ENCODE data around the gene CAMSAP2.

CAMSAP2 gene, protein sequence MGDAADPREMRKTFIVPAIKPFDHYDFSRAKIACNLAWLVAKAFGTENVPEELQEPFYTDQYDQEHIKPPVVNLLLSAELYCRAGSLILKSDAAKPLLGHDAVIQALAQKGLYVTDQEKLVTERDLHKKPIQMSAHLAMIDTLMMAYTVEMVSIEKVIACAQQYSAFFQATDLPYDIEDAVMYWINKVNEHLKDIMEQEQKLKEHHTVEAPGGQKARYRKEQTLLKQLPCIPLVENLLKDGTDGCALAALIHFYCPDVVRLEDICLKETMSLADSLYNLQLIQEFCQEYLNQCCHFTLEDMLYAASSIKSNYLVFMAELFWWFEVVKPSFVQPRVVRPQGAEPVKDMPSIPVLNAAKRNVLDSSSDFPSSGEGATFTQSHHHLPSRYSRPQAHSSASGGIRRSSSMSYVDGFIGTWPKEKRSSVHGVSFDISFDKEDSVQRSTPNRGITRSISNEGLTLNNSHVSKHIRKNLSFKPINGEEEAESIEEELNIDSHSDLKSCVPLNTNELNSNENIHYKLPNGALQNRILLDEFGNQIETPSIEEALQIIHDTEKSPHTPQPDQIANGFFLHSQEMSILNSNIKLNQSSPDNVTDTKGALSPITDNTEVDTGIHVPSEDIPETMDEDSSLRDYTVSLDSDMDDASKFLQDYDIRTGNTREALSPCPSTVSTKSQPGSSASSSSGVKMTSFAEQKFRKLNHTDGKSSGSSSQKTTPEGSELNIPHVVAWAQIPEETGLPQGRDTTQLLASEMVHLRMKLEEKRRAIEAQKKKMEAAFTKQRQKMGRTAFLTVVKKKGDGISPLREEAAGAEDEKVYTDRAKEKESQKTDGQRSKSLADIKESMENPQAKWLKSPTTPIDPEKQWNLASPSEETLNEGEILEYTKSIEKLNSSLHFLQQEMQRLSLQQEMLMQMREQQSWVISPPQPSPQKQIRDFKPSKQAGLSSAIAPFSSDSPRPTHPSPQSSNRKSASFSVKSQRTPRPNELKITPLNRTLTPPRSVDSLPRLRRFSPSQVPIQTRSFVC (N-terminal part only)

DNA sequence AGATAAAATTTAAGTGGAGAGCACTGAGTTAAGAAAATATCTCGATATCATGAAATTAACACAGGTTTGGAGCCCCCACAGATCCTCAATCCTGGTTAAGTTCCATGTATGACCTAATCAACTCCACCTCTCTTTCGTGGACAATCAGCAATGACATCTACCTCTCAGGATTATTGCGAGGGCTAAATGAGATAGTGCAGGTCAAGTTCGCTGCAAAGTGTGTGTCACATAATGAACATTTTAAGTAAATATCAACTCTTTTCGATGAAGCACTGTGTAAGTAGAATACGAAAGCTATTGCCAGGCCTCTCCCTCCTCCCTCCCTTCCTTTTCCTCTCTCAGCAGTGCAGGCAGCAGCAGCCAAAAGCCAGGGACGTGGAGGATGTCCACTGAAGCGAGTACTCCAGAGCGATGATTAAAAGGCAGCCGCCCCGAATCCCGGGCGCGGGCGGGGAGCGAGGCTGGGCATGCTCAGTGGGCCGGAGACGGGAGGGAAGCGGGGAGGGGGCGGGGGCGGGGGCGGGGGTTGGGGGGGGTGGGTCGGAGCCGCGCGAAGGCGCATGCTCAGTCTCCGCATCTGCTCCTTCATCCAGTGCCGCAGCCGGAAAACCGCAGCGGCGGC lies at the start of gene CAMSAP2:
CAMSAP2 (plus strand) TSS at position 567 of the 622 bp plus-strand sequence. CDS start 935 bp downstream, outside the sequence.
- DNase-seq = peak; percentile 69

DNA sequence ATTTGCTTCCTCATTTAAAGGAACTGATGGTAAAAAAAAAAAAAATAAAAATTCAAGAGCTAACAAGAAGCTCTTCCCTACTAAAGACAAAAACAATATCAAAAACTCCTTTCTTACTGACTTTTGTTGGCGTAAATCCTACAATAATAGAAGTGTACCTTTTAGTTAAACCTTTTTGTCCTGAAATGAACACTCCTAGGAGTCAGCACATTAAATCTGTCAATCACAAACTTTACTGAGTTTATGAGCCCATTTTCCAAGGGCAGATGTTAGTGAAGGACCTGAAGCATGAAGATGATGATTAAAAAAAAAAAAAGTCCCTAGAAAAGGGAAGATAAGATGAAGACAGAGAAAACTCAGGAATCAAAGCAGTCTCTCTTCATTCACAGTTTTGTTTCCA lies 46.4 kb upstream of the CAMSAP2 start:
- no peak for DNase-seq

DNA sequence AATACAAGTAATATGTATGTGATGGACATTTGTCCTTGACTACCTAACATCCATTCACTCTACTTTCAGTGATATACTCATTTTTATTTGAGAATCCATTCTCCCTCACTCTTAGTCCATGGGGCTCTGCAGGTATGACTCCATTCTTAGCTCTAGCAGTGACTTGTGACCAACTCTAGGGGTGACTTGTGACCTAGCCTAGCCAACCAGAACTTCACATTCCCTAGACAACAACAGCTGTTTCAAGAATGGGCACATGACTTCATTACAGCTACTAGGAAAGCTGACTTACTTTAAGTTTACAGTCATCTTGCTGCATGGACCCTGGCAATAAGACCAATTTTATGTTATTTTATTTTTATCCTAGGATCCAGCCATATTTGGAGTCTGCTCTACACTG lies 45.4 kb upstream of the CAMSAP2 start:
- no peak for DNase-seq

DNA sequence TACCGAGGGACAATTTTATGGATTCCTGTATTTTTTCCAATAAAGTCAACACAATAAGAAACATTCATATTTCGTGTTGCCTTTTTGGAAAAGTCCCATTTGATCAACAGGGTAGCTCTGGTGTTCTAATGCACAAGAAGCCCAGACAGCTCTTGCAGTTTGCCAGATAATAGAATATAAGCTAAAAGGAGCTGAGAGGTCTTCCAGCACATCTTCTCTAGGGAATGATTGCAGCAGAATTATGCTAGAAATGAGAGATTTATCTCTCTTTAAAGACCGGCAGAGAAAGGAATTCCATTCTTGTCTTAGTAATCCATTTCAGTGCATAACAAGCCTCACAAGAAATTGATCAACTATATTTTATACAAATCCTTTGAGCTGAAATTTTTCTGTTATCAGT lies 44.0 kb upstream of the CAMSAP2 start:
- no peak for DNase-seq

DNA sequence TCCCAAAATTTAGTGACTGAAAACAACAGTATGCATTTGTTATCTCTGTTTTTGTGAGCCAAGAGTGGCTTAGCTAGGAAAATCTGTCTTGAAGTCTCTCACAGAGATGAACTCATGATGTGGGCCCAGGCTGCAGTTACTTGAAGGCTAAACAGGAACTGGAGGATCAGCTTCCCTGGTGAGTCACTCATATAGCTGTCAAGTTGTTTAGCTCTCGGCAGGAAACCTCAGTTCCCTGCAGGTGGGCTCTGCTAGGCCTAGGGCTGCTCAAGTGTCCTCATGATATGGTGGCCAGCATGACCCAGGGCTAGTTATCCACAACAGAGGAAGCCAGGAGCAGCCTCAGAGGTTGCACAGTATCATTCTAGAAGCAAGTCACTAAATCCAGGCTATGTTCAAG lies 38.8 kb upstream of the CAMSAP2 start:
- DNase-seq = no peak

DNA sequence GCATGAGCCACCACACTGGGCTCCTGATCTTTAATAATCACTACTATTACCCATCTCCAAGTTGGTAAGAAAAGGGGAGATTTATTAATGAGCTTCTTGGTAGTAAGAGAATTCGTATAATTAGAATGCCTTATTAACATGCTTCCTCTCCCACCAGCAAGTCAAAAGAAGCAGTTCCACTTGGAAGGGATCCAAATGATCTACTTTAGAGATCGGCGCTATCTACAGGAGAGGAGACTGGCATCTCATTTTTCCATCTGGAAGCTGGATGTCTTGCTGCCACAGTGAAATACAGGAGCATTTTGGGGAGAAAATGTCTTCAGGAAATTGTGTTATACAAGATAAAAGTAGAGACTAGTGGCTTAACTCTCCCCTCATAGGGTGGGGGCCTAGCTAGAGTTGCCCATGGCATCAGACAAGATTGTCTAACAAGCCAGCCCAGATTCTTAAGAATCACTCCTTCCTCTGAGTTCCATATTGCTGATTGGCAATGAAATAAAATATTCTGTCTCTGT lies 33.6 kb upstream of the CAMSAP2 start:
- no peak for DNase-seq

DNA sequence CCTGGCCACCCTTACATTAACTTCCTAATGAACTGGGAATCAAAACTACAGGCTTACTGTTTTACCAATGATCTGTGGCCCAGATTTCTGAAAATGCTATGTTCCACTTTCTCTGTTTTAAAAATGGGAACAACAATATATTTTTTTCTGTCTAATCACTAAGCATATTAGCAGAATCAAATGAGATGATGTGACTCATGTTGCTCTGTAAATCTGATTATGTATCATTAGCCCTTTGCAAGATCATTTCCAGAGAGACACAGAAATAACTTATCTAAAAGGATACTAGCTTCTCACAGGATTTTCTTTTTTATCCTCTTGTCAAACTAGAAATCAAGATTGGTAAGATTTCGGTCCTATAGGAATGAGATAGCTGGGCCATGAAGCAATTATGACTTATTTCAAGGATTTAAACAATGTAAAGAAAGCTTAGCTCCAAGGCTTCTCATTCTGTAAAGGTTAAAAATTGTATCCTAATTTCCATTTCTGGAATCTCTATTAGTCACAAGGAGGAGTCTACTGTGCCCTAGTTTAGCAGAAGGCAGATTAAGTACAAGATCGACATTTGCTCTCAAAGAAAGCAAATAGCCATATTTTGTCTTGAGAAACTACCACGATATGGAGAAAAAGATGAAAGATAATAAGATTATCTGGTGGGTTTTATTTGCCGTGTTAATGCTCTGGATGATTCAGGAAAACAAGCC lies 32.4 kb upstream of the CAMSAP2 start:
- no peak for DNase-seq

DNA sequence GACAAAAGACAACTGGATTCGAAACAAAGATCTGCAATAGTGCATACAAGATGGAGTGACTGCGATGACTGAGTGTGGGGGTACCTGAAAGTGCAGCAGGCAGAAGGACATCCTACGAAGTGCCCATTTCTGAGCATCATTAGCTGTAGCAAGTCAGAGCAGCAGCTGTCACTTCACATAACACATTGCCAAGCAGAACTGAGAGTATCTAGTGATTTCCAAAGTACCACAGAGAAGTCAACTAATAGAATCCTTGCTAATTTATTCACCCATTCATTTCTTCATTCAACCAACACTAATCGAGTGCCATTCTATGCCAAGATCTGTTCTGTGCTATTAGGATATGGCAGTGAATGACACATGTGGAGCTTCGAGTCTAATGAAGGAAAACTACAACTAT lies 31.6 kb upstream of the CAMSAP2 start:
- DNase-seq = no peak

DNA sequence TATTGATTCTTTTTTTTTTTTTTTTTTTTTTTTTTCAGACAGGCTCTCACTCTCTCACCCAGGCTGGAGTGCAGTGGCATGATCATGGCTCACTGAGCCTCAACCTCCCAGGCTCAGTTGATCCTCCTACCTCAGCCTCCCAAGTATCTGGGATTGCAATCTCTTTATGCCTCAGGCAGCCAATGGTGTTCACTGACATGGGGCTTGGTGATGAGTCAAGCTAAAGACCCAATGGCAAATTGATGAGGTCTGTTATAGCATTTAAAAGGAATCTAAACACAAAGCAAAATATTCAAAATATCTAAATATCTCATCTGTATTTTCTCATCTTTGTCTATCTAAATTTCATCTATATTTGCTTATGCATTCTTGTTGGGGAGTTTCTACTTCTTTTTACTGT lies 30.5 kb upstream of the CAMSAP2 start:
- no peak for DNase-seq

DNA sequence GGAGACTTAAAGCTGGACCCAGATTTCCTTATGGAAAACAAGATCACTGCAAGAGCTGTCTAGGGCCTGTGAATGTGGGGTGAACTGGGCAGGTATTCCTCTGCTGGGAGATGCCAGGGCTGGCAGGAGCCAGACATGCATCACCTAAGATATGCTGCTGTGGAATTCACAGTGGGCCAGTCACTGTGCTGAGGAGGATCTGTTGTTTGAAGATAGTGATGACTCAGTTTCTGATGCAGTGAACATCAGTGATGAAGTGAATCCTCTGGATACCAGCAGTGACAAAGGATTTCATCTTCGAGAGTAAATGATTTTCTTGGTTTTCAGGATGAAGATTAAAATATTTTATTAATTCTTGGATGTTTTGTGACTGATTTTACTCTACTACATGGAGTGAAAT lies 29.9 kb upstream of the CAMSAP2 start:
- no peak for DNase-seq

DNA sequence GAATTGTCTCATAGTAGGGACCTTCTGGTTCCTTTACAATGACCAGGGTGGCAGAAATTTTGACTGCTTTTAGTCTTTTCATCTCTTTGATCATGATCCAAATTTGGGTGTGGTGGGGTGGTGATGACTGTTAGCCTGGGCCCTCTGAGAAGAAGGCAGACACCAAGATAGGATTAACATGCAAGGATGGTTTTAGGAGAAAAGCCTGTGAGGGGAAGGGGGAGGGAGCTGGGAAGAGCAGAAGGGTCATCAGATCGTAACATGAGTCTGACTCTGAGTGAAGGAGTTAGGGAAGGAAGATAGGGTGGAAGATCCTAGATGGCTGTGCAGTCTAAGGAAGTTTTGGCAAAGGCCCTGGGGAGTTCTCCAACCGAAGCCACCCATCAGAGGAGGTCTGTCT lies 28.5 kb upstream of the CAMSAP2 start:
- DNase-seq = no peak

DNA sequence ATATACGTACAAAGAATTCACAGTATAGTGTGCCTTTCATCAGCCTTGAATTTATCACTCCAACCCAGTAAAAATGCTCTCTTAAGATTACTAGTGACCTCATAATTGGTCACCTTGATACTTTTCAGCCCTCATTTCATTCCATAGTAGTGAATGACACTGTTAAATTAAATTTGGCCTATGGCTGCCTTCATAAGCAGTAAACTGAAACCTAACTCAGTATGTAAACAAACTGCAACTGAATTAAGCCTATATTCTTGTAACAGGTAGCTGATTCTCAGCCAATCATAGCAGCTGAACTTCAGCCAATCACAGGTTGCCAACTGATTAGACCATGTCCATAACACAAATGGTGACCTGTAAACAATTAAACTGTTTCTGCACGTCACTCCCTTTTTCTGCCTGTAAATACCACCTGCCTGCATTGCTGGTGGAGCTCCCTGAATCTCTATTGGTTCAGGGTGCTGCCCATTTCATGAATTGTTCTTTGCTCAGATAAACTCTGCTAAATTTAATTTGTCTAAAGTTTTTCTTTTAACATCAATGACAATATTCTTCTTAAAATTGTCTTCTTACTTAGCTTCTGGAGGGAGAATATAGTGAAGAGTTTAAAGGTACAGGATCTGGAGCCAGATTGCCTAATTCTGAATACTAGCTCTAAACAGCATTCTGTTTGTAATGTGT lies 24.0 kb upstream of the CAMSAP2 start:
- DNase-seq = no peak

DNA sequence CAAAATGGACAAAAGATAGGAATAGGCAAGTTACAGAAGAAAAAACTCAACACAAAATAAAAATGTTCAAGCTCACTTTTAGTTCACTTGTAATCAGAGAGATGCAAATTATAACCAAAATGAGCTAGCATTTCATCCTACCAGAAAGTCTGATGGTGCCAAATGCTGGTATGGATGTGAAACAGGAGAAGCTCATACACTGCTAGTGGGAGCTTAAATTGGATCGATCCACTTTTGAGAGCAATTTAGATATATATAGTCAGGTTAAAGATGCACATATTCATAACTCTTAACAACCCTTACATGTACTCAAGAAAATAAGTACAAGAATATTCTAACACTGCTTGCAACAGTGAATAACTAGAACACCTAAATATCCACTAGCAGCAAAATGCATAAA lies 18.5 kb upstream of the CAMSAP2 start:
- DNase-seq = peak; percentile 56

DNA sequence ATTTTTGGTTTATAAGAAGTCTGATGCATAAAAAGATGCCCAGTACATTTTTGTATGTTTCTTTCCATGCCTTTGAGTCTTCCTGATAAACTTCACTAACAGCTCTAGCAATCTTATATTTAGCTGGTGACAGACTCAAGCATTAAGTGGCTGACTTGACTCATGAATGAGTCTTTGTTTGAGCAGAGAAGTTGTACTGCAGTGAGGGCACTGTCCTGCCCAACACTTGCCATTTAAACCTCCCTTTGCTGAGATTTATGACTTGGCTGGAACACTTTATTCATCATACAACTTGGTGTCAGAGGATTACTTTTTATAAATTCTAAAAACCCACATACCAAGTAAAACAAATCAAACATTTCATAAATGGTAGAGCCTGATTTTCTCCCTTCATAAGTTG lies 14.6 kb upstream of the CAMSAP2 start:
- DNase-seq = no peak

DNA sequence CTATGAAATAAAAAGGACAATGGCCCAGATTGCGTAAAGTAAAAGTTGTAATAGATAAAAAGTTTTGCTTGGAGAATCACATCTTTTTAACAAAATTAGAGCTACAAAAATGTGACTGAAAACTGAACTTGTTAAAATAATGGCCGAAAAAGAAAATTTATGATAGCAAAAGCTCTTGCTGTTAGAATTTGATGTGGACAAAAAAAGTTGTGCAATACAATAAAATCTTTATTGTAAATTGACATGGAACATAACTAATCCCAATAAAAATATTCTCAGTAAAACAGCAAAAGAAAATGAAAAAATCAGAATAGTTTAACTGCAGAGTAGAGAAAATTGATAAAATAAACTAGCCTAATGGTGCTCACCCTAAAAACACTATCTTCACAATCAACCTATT lies 11.4 kb upstream of the CAMSAP2 start:
- DNase-seq = no peak

DNA sequence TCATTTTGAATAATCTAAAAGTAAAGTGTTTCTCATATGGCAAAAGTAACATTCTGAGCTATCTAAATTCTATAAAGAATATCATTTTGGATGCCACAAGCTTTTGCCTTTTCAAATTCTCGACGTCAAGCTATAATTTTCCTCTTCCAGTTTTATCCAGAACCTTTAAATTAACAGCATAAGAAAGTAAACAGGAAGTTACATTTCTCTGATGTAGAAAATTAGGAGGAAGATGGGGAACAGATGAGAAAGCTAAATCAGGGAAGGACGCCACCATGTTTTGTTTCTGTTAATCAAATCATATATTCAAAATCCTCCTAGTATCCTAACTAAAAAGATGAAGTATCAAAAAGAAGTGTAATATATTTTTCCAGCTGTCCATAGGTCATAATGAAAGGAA lies 8.8 kb upstream of the CAMSAP2 start:
- DNase-seq = no peak

DNA sequence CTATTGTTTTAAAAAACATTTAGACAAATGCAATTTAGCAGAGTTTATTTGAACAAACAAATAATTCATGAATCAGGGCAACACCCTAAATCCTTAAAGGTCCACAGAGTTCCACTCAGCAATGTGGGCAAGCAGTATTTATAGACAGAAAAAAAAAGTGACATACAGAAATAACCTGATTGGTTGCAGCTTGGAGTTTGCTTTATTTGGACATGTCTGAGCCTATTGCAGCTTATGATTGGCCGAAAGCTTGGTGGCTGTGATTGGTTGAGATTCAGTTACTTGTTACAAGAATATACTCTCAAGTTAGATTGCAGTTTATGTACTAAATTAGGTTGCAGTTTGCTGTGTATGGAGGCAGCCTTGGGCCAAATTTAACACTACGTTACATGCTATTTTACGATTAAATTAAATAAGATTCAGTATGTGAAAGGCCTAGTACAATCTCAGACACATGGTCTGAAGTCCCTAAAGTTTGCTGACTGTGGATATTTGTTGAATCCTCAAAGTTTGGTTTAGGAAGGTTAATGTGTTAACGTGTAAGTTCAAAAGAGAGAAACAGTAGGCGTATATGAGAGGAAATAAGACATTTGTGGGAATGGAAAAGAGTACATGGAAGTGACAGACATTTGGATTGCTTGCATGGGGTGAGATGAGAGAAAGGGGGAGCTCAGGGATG lies 6.9 kb upstream of the CAMSAP2 start:
- DNase-seq = no peak

DNA sequence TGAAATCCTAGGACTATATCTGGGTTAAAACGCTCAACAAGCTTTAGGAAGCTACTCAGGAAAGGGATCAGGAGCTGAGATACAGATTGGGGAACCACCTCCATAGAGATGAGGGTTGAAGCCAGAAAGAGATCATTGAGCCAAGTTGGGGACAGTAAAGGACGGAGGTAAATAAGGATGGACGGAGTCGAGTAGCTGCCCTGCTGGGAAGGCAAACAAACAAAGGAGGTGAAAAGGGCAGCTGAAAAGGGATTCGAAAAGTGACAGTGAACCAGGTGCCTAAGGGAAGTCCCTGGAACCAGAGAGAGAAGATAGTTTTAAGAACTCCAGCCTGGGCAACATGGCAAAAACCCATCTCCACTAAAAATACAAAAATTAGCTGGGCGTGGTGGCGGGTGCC lies 6.3 kb upstream of the CAMSAP2 start:
- no peak for DNase-seq

DNA sequence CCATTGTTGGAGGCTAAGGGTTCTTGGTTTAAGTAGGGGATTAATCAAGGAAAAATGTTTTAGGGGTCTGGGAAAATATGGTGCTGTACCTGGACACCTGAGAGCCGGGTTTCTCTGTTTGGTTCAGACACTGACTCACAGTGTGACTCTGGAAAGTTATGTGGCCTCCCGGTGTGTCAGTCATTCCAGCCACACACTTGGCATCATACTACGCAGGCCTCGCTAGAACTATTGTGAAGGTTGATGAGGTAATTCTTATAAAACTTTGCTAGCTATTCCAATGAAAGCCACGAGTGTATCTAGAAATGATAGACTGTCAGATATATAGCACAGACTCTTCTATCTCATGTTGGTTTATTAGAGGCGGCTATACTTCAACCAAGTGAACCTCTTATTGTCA lies 4.8 kb upstream of the CAMSAP2 start:
- no peak for DNase-seq

DNA sequence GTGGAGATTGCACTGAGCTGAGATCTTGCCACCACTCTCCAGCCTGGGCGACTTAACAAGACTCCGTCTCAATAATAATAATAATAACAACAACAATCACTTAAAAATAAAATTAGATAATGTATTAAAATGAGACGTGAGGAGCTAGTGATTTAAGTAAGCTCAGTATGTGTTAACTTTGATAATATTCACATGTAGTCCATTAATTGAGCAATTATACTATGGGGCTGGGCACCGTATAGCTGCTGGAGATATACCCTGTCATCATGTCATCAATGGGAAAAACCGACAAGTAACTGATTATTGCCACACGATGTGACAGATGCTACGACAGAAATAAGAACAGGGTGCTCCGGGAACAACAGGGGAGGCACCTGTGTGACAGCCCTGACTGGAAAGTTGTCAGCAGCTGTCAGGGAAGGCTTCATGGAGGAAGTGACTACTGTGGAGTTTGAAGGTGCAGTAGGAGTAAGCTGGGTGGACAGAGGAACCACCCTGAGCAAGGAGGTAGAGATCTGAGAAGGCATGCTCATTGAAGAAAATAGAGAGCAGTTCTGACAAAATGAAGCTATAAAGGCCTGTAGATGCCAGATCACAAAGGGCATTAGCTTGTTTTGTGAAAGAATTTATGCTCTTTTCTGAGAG lies 924 bp upstream of the CAMSAP2 start:
- no peak for DNase-seq

Measured in NCI-H526 treated with DMSO at 0.1 percent for 48 hours (cell line).